GM21526 (cell line): ENCODE measurements around the gene UQCRQ.
"Not testable (repeated sequence)": the region's sequence is repeated elsewhere in the genome, so short reads cannot be mapped to it uniquely, and the experiment has no call there.

Source experiments
- ATAC-seq: cut with Tn5 transposase; IDR thresholded peaks from one replicate; pipeline ENCODE4 v1.9.1; 2021; ENCODE audit warnings: moderate library complexity; ENCODE audit not compliant: unreplicated experiment, low FRiP score

The UQCRQ gene

GRCh38 chr5:132831095-132831860 is 35.2 kb upstream of the UQCRQ start:
- ATAC-seq: no peak

- no peak for ATAC-seq
Observed at GRCh38 chr5:132832612-132833011, 33.8 kb upstream of the UQCRQ start.

GRCh38 chr5:132834057-132834456 is 32.4 kb upstream of the UQCRQ start:
- no peak for ATAC-seq

DNA sequence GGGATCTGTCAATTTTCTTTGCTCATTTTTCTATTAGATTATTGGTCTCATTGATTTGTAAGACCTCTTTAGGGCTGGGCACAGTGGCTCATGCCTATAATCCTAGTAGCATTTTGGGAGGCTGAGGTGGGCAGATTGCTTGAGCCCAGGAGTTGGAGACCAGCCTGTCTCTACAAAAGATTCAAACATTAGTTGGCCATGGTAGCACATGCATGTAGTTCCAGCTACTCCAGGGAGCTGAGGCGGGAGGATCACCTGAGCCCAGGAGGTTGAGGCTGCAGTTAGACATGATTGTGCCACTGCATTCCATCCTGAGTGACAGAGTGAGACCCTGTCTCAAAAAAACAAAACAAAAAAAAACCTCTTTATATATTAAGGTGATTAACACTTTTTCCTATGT is 29.6 kb upstream of the UQCRQ start:
- ATAC-seq: no peak

DNA sequence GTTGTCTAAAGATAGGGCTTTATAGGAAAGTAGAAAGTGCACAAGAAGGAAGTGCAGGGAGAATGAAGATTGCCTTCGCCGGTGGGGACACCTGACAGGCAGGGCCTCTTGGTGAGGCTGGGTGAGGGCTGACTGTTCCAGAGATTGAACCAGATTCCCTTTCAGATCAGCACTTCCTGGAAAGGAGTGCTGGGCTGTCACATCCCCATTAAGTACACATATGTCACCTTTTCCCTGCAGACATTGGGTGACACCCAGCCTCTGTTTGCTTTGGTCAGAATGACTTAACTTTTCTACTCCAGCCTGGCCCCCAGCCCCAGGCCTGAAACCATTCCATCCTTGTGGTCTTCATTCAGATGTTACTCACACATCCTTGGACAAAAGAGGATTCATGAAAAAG is 28.6 kb upstream of the UQCRQ start:
- no peak for ATAC-seq

- ATAC-seq: no peak
Observed at GRCh38 chr5:132838516-132839282, 27.7 kb upstream of the UQCRQ start.

DNA sequence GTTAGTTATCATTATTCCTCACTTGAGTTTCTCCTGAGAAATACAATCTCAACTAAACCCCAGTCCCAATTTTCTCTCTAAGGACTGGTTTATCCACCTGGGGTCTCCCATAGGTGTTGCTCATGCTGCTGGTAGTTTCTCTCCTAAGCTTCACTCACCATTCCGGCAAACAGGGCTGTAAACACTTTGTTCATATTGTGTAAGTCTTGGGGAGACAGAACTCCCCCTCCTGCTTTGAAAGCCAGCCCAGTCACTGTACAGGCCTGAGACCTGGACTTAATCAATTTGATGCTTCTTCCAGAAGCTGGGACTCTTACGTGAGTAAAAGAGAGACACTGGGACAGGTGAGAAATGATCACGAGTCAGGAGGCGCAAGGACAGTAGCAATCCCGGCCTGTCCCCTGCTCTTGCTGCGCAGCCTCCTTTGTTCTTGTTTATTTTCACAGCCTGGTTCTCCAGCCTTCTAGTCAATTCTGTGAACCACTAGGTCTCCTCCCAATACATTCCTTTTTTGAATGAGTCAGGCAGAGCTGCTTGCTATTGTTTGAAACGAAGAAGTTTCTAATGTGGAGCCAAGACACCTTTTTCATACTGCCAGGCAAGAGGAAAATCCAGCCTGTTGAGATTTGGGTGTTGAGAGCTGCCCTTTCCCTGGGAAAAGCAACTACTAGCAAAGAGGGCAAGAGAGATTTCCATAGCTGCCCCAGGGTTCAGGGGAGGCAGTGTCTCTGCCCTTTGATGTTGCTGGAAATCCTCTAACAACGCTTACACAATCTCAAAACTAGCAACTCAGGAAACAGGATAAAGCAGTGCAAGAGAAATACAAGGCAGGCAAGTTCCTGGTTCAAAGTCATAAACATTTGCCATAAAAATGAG is 26.8 kb upstream of the UQCRQ start:
- no peak for ATAC-seq

DNA sequence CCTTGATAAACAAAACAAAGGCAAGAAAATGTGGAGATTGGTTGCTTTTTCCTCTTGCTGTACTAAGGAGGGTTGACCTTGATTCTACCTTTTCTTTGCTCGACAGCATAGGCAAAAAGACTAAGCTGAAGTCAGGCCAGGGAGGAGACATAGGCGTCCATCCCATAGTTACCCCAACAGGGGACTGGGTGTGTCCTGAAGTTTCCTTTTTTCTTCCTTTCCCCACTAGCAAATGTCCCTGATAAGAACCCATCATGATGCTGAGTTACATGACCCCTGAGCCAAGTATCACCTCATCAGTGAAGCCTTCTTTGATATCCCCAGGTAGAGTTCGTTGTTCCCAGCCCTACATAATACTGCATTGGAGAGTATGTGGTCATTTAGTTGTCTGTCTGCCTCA is 26.1 kb upstream of the UQCRQ start:
- ATAC-seq: no peak

- ATAC-seq: no peak
Observed at GRCh38 chr5:132840896-132841295, 25.5 kb upstream of the UQCRQ start.

- ATAC-seq: no peak
Observed at GRCh38 chr5:132841305-132841704, 25.1 kb upstream of the UQCRQ start.

- no peak for ATAC-seq
Observed at GRCh38 chr5:132848270-132848669, 18.2 kb upstream of the UQCRQ start.

- ATAC-seq: no peak
Observed at GRCh38 chr5:132849347-132849746, 17.1 kb upstream of the UQCRQ start.

- ATAC-seq: no peak
Observed at GRCh38 chr5:132850066-132850465, 16.4 kb upstream of the UQCRQ start.

GRCh38 chr5:132853323-132853722 is 13.1 kb upstream of the UQCRQ start:
- no peak for ATAC-seq

DNA sequence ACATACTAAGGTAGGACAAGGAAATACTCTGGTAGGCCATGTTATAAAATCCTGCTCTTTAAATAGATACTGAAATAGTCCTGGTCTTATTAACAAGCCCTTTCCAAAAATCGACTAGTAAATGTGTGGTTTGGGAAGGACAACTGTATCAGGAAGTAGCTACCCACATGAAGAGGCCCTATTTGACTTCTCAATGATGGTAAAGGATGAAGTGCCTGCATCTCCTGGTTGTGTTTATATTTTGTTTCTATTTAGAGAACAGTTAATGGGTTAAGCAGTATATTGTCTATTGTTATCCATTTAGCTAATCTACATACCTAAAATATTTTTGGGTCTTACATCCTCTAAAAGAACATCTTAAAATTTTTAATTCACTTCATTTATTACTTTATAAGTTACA is 12.7 kb upstream of the UQCRQ start:
- ATAC-seq: no peak

GRCh38 chr5:132854301-132854700 is 12.1 kb upstream of the UQCRQ start:
- no peak for ATAC-seq

- ATAC-seq: not testable (repeated sequence)
Observed at GRCh38 chr5:132854992-132855391, 11.4 kb upstream of the UQCRQ start.

DNA sequence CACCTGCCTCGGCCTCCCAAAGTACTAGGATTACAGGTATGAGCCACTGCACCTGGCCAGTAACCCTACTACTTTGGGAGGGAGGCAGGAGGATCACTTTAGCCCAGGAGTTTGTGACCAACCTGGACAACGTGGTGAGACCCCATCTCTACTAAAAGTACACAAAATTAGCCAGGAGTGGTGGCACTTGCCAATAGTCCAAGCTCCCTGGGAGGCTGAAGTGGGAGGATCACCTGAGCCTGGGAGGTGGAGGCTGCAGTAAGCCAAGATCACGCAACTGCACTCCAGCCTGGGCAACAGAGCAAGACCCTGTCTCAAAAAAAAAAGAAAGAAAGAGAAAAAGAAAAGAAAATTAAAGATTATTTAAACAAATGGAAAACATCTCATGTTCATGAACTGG is 10.4 kb upstream of the UQCRQ start:
- no peak for ATAC-seq

DNA sequence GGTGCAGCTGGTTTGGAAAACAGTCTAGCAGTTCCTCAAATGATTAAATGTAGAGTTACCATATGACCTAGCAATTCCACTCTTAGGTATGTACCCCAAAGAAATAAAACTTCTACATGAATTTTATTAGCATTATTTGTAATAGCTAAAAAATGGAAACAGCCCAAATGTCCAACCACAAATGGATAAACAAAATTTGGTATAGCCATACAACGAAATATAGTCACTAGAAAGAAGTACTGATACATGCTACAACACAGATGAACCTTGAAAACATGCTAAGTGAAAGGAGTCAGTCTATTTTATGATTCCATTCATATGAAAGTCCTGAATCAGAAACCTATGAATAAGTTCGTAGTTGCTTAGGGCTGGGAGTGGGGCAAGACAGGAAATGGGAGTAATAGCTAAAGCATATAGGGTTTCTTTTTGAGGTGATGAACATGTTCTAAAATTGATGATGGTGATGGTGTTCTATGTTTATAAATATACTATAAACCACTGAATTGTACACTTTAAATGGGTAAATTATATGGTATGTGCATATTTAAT is 6.5 kb upstream of the UQCRQ start:
- ATAC-seq: no peak

DNA sequence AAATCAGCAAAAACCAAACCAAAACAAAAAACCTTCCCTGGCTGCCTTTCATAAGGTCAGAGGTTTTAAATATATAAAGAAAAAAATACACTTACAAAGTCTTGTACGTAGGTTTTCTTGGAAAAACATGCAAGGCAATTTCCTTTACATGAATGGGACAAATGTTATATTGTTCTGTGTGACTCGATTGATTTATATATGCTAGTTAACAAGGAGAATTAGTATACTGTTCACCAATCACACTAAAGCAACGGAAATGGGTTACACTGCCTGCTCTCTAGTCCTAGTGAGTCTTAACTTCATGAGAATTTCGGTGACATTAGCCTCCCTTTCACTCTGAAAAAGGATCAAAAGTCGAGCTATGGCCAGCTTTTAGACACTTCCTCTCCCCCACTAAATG is 5.7 kb upstream of the UQCRQ start:
- ATAC-seq: no peak
